K562 (cell line): ENCODE results near the gene CYCS. TPM values are rescaled to one million over a fixed set of nuclear protein-coding genes. Genes with fewer than 3 reads are reported as not detected.

Experiments
- AFF4 ChIP-seq: sonication (generic); formaldehyde crosslinking; IDR thresholded peaks from 2 replicates; pipeline ENCODE4 v1.8.0; 2023; ENCODE audit warnings: mild to moderate bottlenecking, missing genetic modification reagents
- CREM ChIP-seq: IDR thresholded peaks from 2 replicates; pipeline ENCODE4 v1.6.1; 2014; ENCODE audit warnings: antibody characterized with exemption, low read depth
- EP400 ChIP-seq: fragments of 450-650 bp; IDR thresholded peaks from 2 replicates; pipeline ENCODE4 v1.6.1; 2017; ENCODE audit warnings: antibody characterized with exemption, mild to moderate bottlenecking, moderate library complexity
- HBP1 ChIP-seq: fragments of 450-650 bp; formaldehyde crosslinking; IDR thresholded peaks from 2 replicates; pipeline ENCODE4 v1.4.0; 2022; ENCODE audit warnings: missing genetic modification characterization
- ID3 ChIP-seq, 2 experiments: fragments of 250-450 bp in 1 of 2; fragments of 450-650 bp in 1 of 2; sonication (Bioruptor Pico) in 1 of 2; IDR thresholded peaks; 2 replicates each; pipeline versions ENCODE4 v1.6.1 to v1.8.0; 2016 to 2021; ENCODE audit warnings: mild to moderate bottlenecking in 2 of 2, moderate library complexity in 2 of 2, missing compliant biosample characterization in 1 of 2, missing genetic modification characterization in 1 of 2
- KDM5B ChIP-seq: fragments of 200-600 bp; sonication (generic); IDR thresholded peaks from 2 replicates; pipeline ENCODE4 v1.6.1; 2012; ENCODE audit warnings: low read depth, mild to moderate bottlenecking, moderate library complexity, low read length, control low read depth, inconsistent platforms; ENCODE audit not compliant: insufficient replicate concordance
- MTF1 ChIP-seq: fragments of 250-450 bp; sonication (Bioruptor Pico); IDR thresholded peaks from 2 replicates; pipeline ENCODE4 v1.9.0; 2021; ENCODE audit warnings: moderate library complexity, mild to moderate bottlenecking, inconsistent platforms, borderline replicate concordance
- NFIC ChIP-seq: fragments of 450-650 bp; IDR thresholded peaks from 2 replicates; pipeline ENCODE4 v1.6.1; 2017; ENCODE audit warnings: mild to moderate bottlenecking, inconsistent platforms
- SAFB ChIP-seq: fragments of 200-400 bp; formaldehyde crosslinking; IDR thresholded peaks from 2 replicates; pipeline ENCODE4 v1.6.1; 2017; ENCODE audit warnings: low read depth, low read length, borderline replicate concordance
- SIX5 ChIP-seq, 2 experiments: IDR thresholded peaks; 2 replicates each; pipeline ENCODE4 v1.6.1; 2011; ENCODE audit warnings: low read length in 2 of 2, borderline replicate concordance in 1 of 2, low read depth in 1 of 2, mild to moderate bottlenecking in 1 of 2, moderate library complexity in 1 of 2; ENCODE audit not compliant: insufficient read depth in 1 of 2
- TAF15 ChIP-seq: fragments of 200-400 bp; formaldehyde crosslinking; IDR thresholded peaks from 2 replicates; pipeline ENCODE4 v1.6.1; 2017; ENCODE audit warnings: mild to moderate bottlenecking, low read depth, low read length, moderate library complexity
- THRA ChIP-seq: fragments of 450-650 bp; IDR thresholded peaks from 2 replicates; pipeline ENCODE4 v1.6.1; 2017; ENCODE audit warnings: mild to moderate bottlenecking, moderate library complexity
- THRB ChIP-seq: fragments of 450-650 bp; formaldehyde crosslinking; conservative IDR thresholded peaks from 2 replicates; pipeline ENCODE4 v1.4.0; 2022; ENCODE audit warnings: mild to moderate bottlenecking, missing genetic modification characterization
- ZBTB17 ChIP-seq: fragments of 450-650 bp; formaldehyde crosslinking; IDR thresholded peaks from 2 replicates; pipeline ENCODE4 v1.4.0; 2020; ENCODE audit warnings: mild to moderate bottlenecking
- ZFP36 ChIP-seq: fragments of 150-350 bp; IDR thresholded peaks from 2 replicates; pipeline ENCODE4 v1.6.1; 2018; ENCODE audit warnings: low read length, low read depth; ENCODE audit not compliant: partially characterized antibody
- polyA plus RNA-seq, 8 experiments: library from polyadenylated mRNA; depleted of rRNA in 4 of 8; stranded (reverse) in 5 of 8; unstranded in 3 of 8; fragments of >200 nt; fragmentation: Nextera tagmentation in 2 of 8; fragmentation: Illumina TruSeq in 1 of 8; extraction: Ambion mirVana in 2 of 8; extraction: Trizol in 1 of 8; gene quantifications; 2 replicates each; pipeline versions ENCODE4 v1.2.1 to v1.2.3, GENCODE V29; 2011 to 2014; ENCODE audit warnings: inconsistent platforms in 1 of 8, missing spikeins in 1 of 8
- total RNA-seq, 7 experiments: library from RNA; depleted of rRNA in 6 of 7; stranded (reverse); fragments of >200 nt in 6 of 7; fragmentation: Illumina TruSeq in 2 of 7; extraction: Trizol in 2 of 7; gene quantifications; 2 replicates each; pipeline versions ENCODE4 v1.2.1 to v1.2.3, GENCODE V29; 2011 to 2021; ENCODE audit warnings: low replicate concordance in 1 of 7

The CYCS gene
- total and polyA plus RNA-seq, 9 of the 15 experiments (the other 6 are each of a cell fraction or from before 2014, with no cell fraction given): 206 to 1,425 (median 438) TPM

GRCh38 chr7:25125137-25125946 is at the start of gene CYCS (continued):
- peak in 1 of 2 experiments; percentile 33; a peak in 2 of 4 replicates for TF ChIP-seq SIX5 (IDR thresholded peaks at IDR 0.05; ENCODE audit: borderline replicate concordance in 1 of 2, insufficient read depth in 1 of 2, low read depth in 1 of 2, low read length in 2 of 2)
- TF ChIP-seq ZBTB17 (CRISPR knock-in tag): peak; percentile 16; the same call in 1 of the 2 replicates
- peak; percentile 10 for TF ChIP-seq ZFP36
- TF ChIP-seq EP400: peak; percentile 100
- TF ChIP-seq AFF4: peak; percentile 97
- TF ChIP-seq HBP1 (CRISPR knock-in tag): peak; percentile 84
- TF ChIP-seq THRB (CRISPR knock-in tag): peak; percentile 81
- peak; percentile 99 for TF ChIP-seq CREM
- TF ChIP-seq ID3 (CRISPR knock-in tag; IDR thresholded peaks at IDR 0.05): no peak
- peak; percentile 57; the same call in 1 of the 2 replicates for TF ChIP-seq ID3 (tag; IDR thresholded peaks at IDR 0.05)
- peak; percentile 60 for TF ChIP-seq NFIC
- TF ChIP-seq TAF15: no peak
- no peak for TF ChIP-seq THRA
- no peak for TF ChIP-seq MTF1 (CRISPR knock-in tag)
- TF ChIP-seq KDM5B: peak; percentile 99
- TF ChIP-seq SAFB: no peak
